GM19397 (cell line): ENCODE results near the gene NEUROD6.

Experiments
- ATAC-seq: cut with Tn5 transposase; IDR thresholded peaks from one replicate; pipeline ENCODE4 v1.9.1; 2021; ENCODE audit warnings: mild to moderate bottlenecking, moderate library complexity; ENCODE audit not compliant: unreplicated experiment

Gene NEUROD6

DNA sequence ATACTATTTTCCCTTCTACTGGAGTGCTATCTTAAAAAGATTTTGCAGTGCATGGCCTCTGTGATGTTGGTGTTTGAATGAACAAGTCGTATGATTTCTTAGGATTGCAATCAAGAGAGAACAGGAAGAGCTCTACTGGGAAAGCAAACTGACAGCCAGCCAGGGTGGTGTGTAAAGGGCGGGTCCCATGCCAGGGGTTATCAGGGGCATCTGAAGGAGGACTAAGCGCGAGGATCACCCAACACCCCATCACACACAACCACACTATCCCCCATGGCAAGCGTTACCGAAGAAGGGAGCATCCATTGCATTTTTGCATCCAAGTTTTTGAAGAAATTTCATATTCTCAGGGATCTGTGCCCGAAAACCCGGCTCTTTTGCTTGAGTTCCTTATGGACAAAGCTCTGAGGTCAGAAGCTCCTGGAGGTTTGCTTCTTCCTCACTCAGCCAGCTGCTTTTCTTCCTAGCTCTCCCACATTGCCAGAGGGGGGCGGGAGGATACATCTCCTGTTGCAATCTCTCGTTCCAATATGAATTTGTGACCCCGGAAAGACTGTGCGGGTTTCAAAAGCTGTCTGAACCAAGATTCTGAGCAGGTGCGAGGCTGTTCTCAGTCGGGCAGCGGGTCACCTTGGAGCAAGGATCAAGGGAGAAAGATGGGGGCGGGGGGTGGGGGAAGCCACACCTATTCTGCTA, 5.2 kb downstream of the NEUROD6 start:
- ATAC-seq, result no peak

- ATAC-seq, result no peak
Measured at GRCh38 chr7:31333291-31333690, 7.2 kb downstream of the NEUROD6 start.

GRCh38 chr7:31327071-31327470, 13.5 kb downstream of the NEUROD6 start:
- no peak for ATAC-seq

DNA sequence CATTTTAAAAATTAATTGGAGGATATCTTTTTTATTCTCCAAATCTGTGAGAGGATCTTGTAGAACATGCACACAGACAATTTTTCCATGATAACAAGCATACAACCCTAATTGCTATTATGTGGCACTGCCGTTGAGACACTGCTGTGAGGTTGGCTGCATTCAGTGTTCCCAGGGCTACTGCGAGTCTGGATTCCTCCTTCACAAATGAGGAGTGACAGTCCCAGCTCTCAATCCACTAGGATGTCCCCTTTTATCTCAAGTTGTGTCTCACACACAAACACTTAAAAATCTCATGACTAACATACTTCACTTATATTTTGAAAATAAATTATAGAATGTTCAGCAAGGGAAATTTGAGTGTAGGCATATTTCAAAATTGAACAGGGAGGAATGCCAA, 14.1 kb downstream of the NEUROD6 start:
- ATAC-seq, result no peak

- ATAC-seq, result no peak
Measured at GRCh38 chr7:31323101-31323500, 17.4 kb downstream of the NEUROD6 start.

DNA sequence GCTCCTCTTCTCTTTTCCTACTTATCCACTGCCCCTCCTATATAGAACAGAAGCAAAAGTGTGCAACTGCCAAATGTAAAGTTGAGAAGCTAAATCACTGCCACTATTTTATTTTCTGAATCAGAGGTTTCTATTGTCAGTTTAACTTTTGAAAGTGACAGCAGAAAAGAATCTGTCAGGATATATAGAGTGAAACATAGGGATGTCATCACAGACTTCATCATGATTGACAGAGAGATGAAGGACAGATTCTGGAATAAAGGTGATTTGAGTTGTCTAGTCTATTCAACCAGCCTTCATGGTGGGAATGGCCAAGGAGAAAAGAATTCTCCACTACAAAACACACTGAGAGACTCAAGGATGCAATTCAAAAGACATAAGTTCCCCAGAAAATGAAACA, 19.9 kb downstream of the NEUROD6 start:
- ATAC-seq, result no peak

- ATAC-seq, result no peak
Measured at GRCh38 chr7:31318313-31318712, 22.2 kb downstream of the NEUROD6 start.

DNA sequence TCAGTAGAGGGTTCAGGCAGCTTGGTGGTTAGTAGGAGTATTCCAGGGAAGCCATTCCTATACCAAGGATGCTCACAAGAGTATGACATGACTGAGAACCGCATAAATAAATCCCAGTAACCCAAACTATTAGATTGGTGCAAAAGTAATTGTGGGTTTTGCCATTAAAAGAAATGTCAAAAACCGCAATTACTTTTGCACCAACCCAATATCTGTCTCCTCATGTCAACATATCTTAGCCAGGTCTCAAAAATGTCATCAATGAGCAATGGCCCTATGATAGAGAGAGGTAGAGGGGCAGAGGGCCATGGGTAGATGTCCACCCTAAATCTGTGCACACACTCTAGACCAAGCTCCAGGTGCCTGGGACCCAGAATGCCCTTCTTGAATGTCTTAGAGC, 23.6 kb downstream of the NEUROD6 start:
- ATAC-seq, result no peak

DNA sequence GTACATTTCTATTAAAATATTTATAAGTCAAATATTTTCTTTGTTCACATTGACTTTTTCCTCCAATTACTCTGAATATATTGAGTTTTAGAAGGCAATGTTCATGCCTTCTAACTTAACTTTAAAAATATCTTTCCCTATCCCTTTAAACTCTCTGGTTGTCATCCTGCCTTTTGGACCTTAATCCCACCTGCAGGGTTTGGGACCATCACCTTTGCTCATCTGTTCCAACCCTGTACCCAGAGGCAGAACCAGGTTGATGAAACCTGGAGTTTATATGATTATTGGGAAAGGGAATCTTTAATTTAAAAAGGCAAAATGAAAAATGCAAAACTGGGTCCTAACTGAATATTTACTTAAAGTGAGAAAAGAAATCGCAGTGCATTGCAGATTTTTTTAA, 24.8 kb downstream of the NEUROD6 start:
- no peak for ATAC-seq

DNA sequence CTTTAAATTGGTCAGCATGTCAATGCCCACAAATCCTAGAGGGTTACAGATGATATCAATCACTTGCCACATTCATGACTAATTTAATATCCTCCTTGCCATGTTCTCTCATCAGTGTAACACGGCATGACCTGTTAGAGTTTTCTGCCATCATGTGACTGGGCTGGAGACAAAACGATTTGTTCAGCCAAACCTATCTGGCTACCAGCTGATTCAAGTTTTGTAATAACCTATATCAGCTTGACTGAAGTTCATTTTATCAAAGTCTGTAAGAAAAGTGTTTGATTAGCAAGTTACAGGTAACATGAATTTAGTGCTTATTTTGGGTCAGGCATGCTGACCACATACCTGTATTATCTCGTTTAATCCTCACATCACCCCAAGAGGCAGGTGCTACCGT, 25.7 kb downstream of the NEUROD6 start:
- no peak for ATAC-seq

DNA sequence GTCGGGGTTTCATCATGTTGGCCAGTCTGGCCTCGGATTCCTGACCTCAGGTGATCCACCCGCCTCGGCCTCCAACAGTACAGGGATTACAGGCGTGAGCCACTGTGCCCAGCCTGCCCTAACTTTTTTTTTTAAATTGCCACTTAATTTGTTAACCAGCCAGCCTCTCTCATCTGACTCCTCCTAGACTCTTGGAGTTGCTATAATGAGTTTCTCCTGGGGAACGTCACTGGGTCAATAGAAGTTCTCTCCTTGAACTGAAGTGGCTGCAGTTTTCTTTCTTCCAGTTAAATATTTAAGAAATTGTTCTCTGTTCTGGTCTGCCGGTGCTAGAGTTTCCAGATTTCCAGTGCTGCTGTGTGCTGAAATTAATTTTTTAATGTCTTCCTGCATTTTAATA, 27.6 kb downstream of the NEUROD6 start:
- no peak for ATAC-seq

GRCh38 chr7:31311552-31311951, 29.0 kb downstream of the NEUROD6 start:
- no peak for ATAC-seq

GRCh38 chr7:31310321-31310935, 30.1 kb downstream of the NEUROD6 start:
- ATAC-seq, result no peak

- ATAC-seq, result no peak
Measured at GRCh38 chr7:31309407-31309806, 31.1 kb downstream of the NEUROD6 start.

- ATAC-seq, result no peak
Measured at GRCh38 chr7:31308652-31309051, 31.9 kb downstream of the NEUROD6 start.

- no peak for ATAC-seq
Measured at GRCh38 chr7:31307972-31308371, 32.6 kb downstream of the NEUROD6 start.

- ATAC-seq, result no peak
Measured at GRCh38 chr7:31305260-31305659, 35.3 kb downstream of the NEUROD6 start.

DNA sequence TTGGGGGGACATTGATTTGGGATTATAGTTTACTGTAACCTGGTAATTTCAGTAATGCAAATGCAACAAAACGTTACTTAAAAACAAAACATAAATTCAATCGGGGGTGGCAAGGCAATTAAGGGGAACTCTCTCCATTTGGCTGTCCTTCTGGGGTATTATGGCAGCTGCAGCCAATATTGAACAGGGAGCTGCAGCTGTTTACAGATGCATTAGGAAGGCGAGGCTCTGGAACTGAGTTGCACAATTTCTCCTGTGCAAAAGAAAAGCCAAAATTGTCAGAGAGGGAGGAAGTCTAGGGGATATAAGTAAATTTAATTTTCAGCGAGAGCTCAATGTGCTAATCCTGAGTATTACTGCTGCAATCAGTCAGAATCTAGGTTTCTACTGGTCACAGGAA, 36.1 kb downstream of the NEUROD6 start:
- no peak for ATAC-seq

DNA sequence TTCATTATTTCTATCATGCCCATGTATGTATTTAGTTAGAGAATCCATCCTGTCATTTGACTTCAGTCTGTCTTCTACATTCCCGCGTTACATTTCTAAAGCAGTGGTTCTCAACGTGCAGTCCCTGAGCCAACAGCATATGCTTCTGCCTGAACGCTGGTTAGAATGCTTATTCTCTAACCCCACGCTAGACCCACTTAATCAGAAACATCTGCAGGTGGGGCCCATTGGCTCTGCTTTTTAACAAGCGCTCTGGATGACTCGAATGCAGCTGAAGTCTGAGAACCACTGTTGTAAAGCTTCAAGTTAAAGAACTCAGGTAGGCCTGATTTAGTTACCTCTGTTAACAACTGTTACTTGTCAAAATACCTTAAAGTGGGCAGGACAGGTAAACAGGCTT, 38.2 kb downstream of the NEUROD6 start:
- no peak for ATAC-seq

DNA sequence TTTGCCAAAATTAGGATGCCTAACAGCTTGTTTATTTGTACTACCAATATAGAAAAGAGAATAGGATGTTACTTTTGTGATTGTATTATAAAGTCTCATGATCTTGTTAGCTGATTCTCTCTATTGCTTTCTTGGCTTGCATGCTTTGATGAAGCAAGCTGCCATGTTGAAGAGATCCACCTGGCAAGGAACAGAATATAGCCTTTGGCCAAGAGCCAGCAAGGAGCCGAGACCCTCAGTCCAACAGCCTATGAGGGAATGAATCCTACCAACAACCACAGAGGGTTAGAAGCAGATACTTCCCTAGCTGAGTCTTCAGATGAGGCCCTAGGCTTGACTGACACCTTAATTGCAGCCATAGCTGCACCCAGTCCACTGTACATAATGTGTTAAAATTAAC, 41.2 kb downstream of the NEUROD6 start:
- ATAC-seq, result no peak

GRCh38 chr7:31290601-31291000, 49.9 kb downstream of the NEUROD6 start:
- ATAC-seq, result no peak
